ENCODE results near the gene SH2D3C.

SH2D3C gene

GRCh38 chr9:127720031-127720864 is 58.2 kb downstream of the SH2D3C start:
- peak; percentile 21 for DNase-seq (ENCODE audit: low read depth)

- no peak for DNase-seq (ENCODE audit: low read depth)
These were observed 60.7 kb downstream of the SH2D3C start for GRCh38 chr9:127717766-127718165.

GRCh38 chr9:127716412-127716811 is 62.1 kb downstream of the SH2D3C start:
- DNase-seq (ENCODE audit: low read depth), result no peak

GRCh38 chr9:127715470-127716337 is 62.8 kb downstream of the SH2D3C start, which contains the start of the genes PTRH1 and TTC16:
Gene PTRH1, minus strand, starts transcription at chr9:127715663. Its CDS starts 24 bp downstream, at chr9:127715639.
Gene TTC16, plus strand, starts transcription at chr9:127716079. Its CDS starts 67 bp downstream, at chr9:127716146.
- peak; percentile 94 for DNase-seq (ENCODE audit: low read depth)

- no peak for DNase-seq (ENCODE audit: low read depth)
These were observed 63.5 kb downstream of the SH2D3C start for GRCh38 chr9:127714951-127715469.

GRCh38 chr9:127714020-127714750 is 64.3 kb downstream of the SH2D3C start:
- DNase-seq (ENCODE audit: low read depth), result no peak

GRCh38 chr9:127712867-127713266 is 65.6 kb downstream of the SH2D3C start:
- DNase-seq (ENCODE audit: low read depth), result no peak

- DNase-seq (ENCODE audit: low read depth), result no peak
These were observed 66.1 kb downstream of the SH2D3C start for GRCh38 chr9:127712371-127712770.

- DNase-seq (ENCODE audit: low read depth), result no peak
These were observed 66.6 kb downstream of the SH2D3C start for GRCh38 chr9:127711831-127712274.

GRCh38 chr9:127711226-127711701 is 67.2 kb downstream of the SH2D3C start:
- no peak for DNase-seq (ENCODE audit: low read depth)

GRCh38 chr9:127710204-127710783 is 68.2 kb downstream of the SH2D3C start:
- DNase-seq (ENCODE audit: low read depth), result no peak

GRCh38 chr9:127708952-127709587 is 69.4 kb downstream of the SH2D3C start:
- DNase-seq (ENCODE audit: low read depth), result no peak

GRCh38 chr9:127707766-127708165 is 70.7 kb downstream of the SH2D3C start:
- peak; percentile 19 for DNase-seq (ENCODE audit: low read depth)

GRCh38 chr9:127706836-127707241 is 71.6 kb downstream of the SH2D3C start, which contains the start of gene CFAP157:
Gene CFAP157, plus strand, starts transcription at chr9:127706988. Its CDS starts 44 bp downstream, at chr9:127707032.
- DNase-seq (ENCODE audit: low read depth), result no peak

- DNase-seq (ENCODE audit: low read depth), result no peak
These were observed 72.7 kb downstream of the SH2D3C start for GRCh38 chr9:127705577-127706379.

GRCh38 chr9:127703289-127703946 is 75.0 kb downstream of the SH2D3C start:
- no peak for DNase-seq (ENCODE audit: low read depth)

GRCh38 chr9:127700594-127701255 is 77.7 kb downstream of the SH2D3C start:
- no peak for DNase-seq (ENCODE audit: low read depth)

GRCh38 chr9:127700140-127700539 is 78.3 kb downstream of the SH2D3C start:
- no peak for DNase-seq (ENCODE audit: low read depth)

All from stimulated activated CD8-positive, alpha-beta memory T cell treated with anti-CD3 and anti-CD28 coated beads, Interleukin-12 subunit alpha, Interleukin-12 subunit beta, amount 100 ng/mL, for 1 hour (primary cell).